CD4-positive, alpha-beta T cell treated with Interleukin-15 for 1 hour (primary cell): ENCODE results near the gene CELA3B.
"Not testable (repeated sequence)": the region's sequence is repeated elsewhere in the genome, so short reads cannot be mapped to it uniquely, and the experiment has no call there.

Experiments used
- DNase-seq: peaks from one replicate; pipeline ENCODE4 v3.0.0-alpha.2; 2020

CELA3B gene

GRCh38 chr1:21976703-21977239, at the start of gene CELA3B:
Gene CELA3B, plus strand, starts transcription at chr1:21977022. Its CDS starts 18 bp downstream, at chr1:21977040.
- DNase-seq, result not testable (repeated sequence)

- no peak for DNase-seq
These were observed 49.1 kb upstream of the CELA3B start for GRCh38 chr1:21927533-21928237.

- DNase-seq, result no peak
These were observed 46.7 kb upstream of the CELA3B start for GRCh38 chr1:21930080-21930571.

GRCh38 chr1:21930629-21931170, 46.1 kb upstream of the CELA3B start:
- no peak for DNase-seq

GRCh38 chr1:21931171-21932093, 45.4 kb upstream of the CELA3B start:
- no peak for DNase-seq

GRCh38 chr1:21932127-21932526, 44.7 kb upstream of the CELA3B start:
- DNase-seq, result no peak

- DNase-seq, result no peak
These were observed 43.2 kb upstream of the CELA3B start for GRCh38 chr1:21933397-21934248.

GRCh38 chr1:21935393-21935804, 41.4 kb upstream of the CELA3B start:
- DNase-seq, result no peak

- no peak for DNase-seq
These were observed 40.9 kb upstream of the CELA3B start for GRCh38 chr1:21935891-21936365.

- DNase-seq, result no peak
These were observed 40.3 kb upstream of the CELA3B start for GRCh38 chr1:21936366-21937031.

GRCh38 chr1:21937034-21937371, 39.8 kb upstream of the CELA3B start, which contains the start of gene HSPG2:
Gene HSPG2, minus strand, starts transcription at chr1:21937310. Its CDS starts 93 bp downstream, at chr1:21937217.
- no peak for DNase-seq

GRCh38 chr1:21937372-21938121, 39.3 kb upstream of the CELA3B start:
- peak; percentile 72 for DNase-seq

- no peak for DNase-seq
These were observed 37.9 kb upstream of the CELA3B start for GRCh38 chr1:21938732-21939538.

- no peak for DNase-seq
These were observed 37.0 kb upstream of the CELA3B start for GRCh38 chr1:21939650-21940374.

- no peak for DNase-seq
These were observed 36.3 kb upstream of the CELA3B start for GRCh38 chr1:21940492-21940891.

GRCh38 chr1:21941370-21941769, 35.5 kb upstream of the CELA3B start:
- no peak for DNase-seq

- no peak for DNase-seq
These were observed 34.4 kb upstream of the CELA3B start for GRCh38 chr1:21942464-21942863.

GRCh38 chr1:21942959-21943640, 33.7 kb upstream of the CELA3B start:
- DNase-seq, result not testable (repeated sequence)

- no peak for DNase-seq
These were observed 32.1 kb upstream of the CELA3B start for GRCh38 chr1:21944733-21945073.
